BLaER1 (cell line): ENCODE data around the gene ST3GAL3.

Experiments
- H3K27ac ChIP-seq: shearing (Covaris generic); formaldehyde crosslinking; 2 replicates; pipeline ENCODE4 v1.8.1; 2022
- H3K27me3 ChIP-seq: shearing (Covaris generic); formaldehyde crosslinking; 2 replicates; pipeline ENCODE4 v1.8.1; 2022
- H3K36me3 ChIP-seq: shearing (Covaris generic); formaldehyde crosslinking; 2 replicates; pipeline ENCODE4 v1.8.1; 2022
- H3K4me1 ChIP-seq: shearing (Covaris generic); formaldehyde crosslinking; 2 replicates; pipeline ENCODE4 v1.8.1; 2022
- H3K4me2 ChIP-seq: shearing (Covaris generic); formaldehyde crosslinking; 2 replicates; pipeline ENCODE4 v1.8.1; 2022
- H3K4me3 ChIP-seq: shearing (Covaris generic); formaldehyde crosslinking; 2 replicates; pipeline ENCODE4 v1.8.1; 2022
- H3K9ac ChIP-seq: shearing (Covaris generic); formaldehyde crosslinking; 2 replicates; pipeline ENCODE4 v1.8.1; 2022
- H3K9me3 ChIP-seq: shearing (Covaris generic); formaldehyde crosslinking; 2 replicates; pipeline ENCODE4 v1.8.1; 2022
- H4K20me1 ChIP-seq: shearing (Covaris generic); formaldehyde crosslinking; 2 replicates; pipeline ENCODE4 v1.8.1; 2022
- Cebpa-rat ChIP-seq: shearing (Covaris generic); IDR thresholded peaks from 2 replicates; pipeline ENCODE4 v1.8.1; 2022

ST3GAL3 gene

GRCh38 chr1:43910343-43910742 is 203.0 kb downstream of the ST3GAL3 start:
- Histone ChIP-seq H4K20me1 (no peaks in the 10 kb centered on the region), H3K9ac (no peak overlapping the region), H3K4me2 (no peak overlapping the region), H3K9me3 (no peaks in the 10 kb centered on the region), H3K27me3 (no peaks in the 10 kb centered on the region), H3K4me3 (no peak overlapping the region), H3K4me1 (no peaks in the 10 kb centered on the region), H3K36me3 (peaks cover 50% of the 10 kb centered on the region; the same call in 1 of the 2 replicates), H3K27ac (no peak overlapping the region)
- no peak for TF ChIP-seq Cebpa-rat

- Histone ChIP-seq H3K9me3 (no peaks in the 10 kb centered on the region), H4K20me1 (no peaks in the 10 kb centered on the region), H3K4me3 (no peak overlapping the region), H3K9ac (no peak overlapping the region), H3K27me3 (no peaks in the 10 kb centered on the region), H3K27ac (no peak overlapping the region), H3K4me2 (no peak overlapping the region), H3K36me3 (peaks cover 42% of the 10 kb centered on the region; the same call in 1 of the 2 replicates), H3K4me1 (no peaks in the 10 kb centered on the region)
- no peak for TF ChIP-seq Cebpa-rat
Observed at GRCh38 chr1:43912607-43913006, 205.3 kb downstream of the ST3GAL3 start.

GRCh38 chr1:43913051-43913501 is 205.7 kb downstream of the ST3GAL3 start:
- TF ChIP-seq Cebpa-rat = no peak
- H3K4me2 ChIP-seq = no peak overlapping the region

GRCh38 chr1:43913666-43914360 is 206.5 kb downstream of the ST3GAL3 start:
- Histone ChIP-seq H3K4me1 (no peaks in the 10 kb centered on the region), H3K9me3 (no peaks in the 10 kb centered on the region), H3K27ac (no peak overlapping the region), H3K4me3 (no peak overlapping the region), H3K9ac (no peak overlapping the region), H3K27me3 (no peaks in the 10 kb centered on the region), H3K36me3 (peaks cover 31% of the 10 kb centered on the region; the same call in 1 of the 2 replicates), H3K4me2 (no peak overlapping the region), H4K20me1 (no peaks in the 10 kb centered on the region)
- TF ChIP-seq Cebpa-rat = no peak

More at GRCh38 chr1:43913051-43913501, 205.7 kb downstream of the ST3GAL3 start:
- Histone ChIP-seq H3K27me3 (no peaks in the 10 kb centered on the region), H4K20me1 (no peaks in the 10 kb centered on the region), H3K9me3 (no peaks in the 10 kb centered on the region), H3K36me3 (peaks cover 38% of the 10 kb centered on the region; the same call in 1 of the 2 replicates), H3K27ac (no peak overlapping the region), H3K4me3 (no peak overlapping the region), H3K4me1 (no peaks in the 10 kb centered on the region), H3K9ac (no peak overlapping the region)

GRCh38 chr1:43914576-43915525 is 207.5 kb downstream of the ST3GAL3 start:
- Histone ChIP-seq H3K27me3 (no peaks in the 10 kb centered on the region), H3K4me3 (no peak overlapping the region), H3K9ac (no peak overlapping the region), H3K27ac (no peak overlapping the region), H3K4me1 (no peaks in the 10 kb centered on the region), H3K36me3 (peaks cover 26% of the 10 kb centered on the region; the same call in 1 of the 2 replicates), H3K9me3 (no peaks in the 10 kb centered on the region), H4K20me1 (no peaks in the 10 kb centered on the region), H3K4me2 (no peak overlapping the region)
- TF ChIP-seq Cebpa-rat = no peak

GRCh38 chr1:43919906-43920305 is 212.6 kb downstream of the ST3GAL3 start:
- Histone ChIP-seq H3K4me1 (no peaks in the 10 kb centered on the region), H3K4me2 (no peak overlapping the region), H3K27me3 (no peaks in the 10 kb centered on the region), H3K27ac (no peak overlapping the region), H3K9ac (no peak overlapping the region), H4K20me1 (no peaks in the 10 kb centered on the region), H3K36me3 (peaks cover 32% of the 10 kb centered on the region; the same call in 1 of the 2 replicates), H3K9me3 (no peaks in the 10 kb centered on the region), H3K4me3 (no peak overlapping the region)
- no peak for TF ChIP-seq Cebpa-rat

- H3K4me2 ChIP-seq = no peak overlapping the region
- no peaks in the 10 kb centered on the region for H3K9me3 ChIP-seq
- H3K4me3 ChIP-seq = no peak overlapping the region
- no peak overlapping the region for H3K9ac ChIP-seq
- TF ChIP-seq Cebpa-rat = no peak
- H3K36me3 ChIP-seq = peaks cover 41% of the 10 kb centered on the region
- no peaks in the 10 kb centered on the region for H4K20me1 ChIP-seq
- H3K27me3 ChIP-seq = no peaks in the 10 kb centered on the region
- no peak overlapping the region for H3K27ac ChIP-seq
- H3K4me1 ChIP-seq = no peaks in the 10 kb centered on the region
Observed at GRCh38 chr1:43921022-43921421, 213.7 kb downstream of the ST3GAL3 start.

- Histone ChIP-seq H4K20me1 (no peaks in the 10 kb centered on the region), H3K4me3 (no peak overlapping the region), H3K4me1 (no peaks in the 10 kb centered on the region), H3K36me3 (peaks cover 53% of the 10 kb centered on the region), H3K4me2 (no peak overlapping the region), H3K9ac (no peak overlapping the region), H3K27me3 (no peaks in the 10 kb centered on the region), H3K27ac (no peak overlapping the region), H3K9me3 (no peaks in the 10 kb centered on the region)
- TF ChIP-seq Cebpa-rat = no peak
Observed at GRCh38 chr1:43924516-43924915, 217.2 kb downstream of the ST3GAL3 start.

- Histone ChIP-seq H3K4me3 (no peak overlapping the region), H3K27me3 (no peaks in the 10 kb centered on the region), H3K27ac (no peak overlapping the region), H3K9ac (no peak overlapping the region), H3K36me3 (peaks cover 63% of the 10 kb centered on the region), H4K20me1 (no peaks in the 10 kb centered on the region), H3K4me1 (no peaks in the 10 kb centered on the region), H3K9me3 (no peaks in the 10 kb centered on the region), H3K4me2 (no peak overlapping the region)
- no peak for TF ChIP-seq Cebpa-rat
Observed at GRCh38 chr1:43925846-43926245, 218.5 kb downstream of the ST3GAL3 start.
